Stimulated activated CD4-positive, alpha-beta T cell treated with anti-CD3 and anti-CD28 coated beads, Interleukin-2, amount 100 ng/mL, for 4 hours (primary cell): ENCODE measurements around the gene RUNX2.
"Not testable (repeated sequence)": the region's sequence is repeated elsewhere in the genome, so short reads cannot be mapped to it uniquely, and the experiment has no call there.

Experiments
- DNase-seq: peaks from one replicate; pipeline ENCODE4 v3.0.0-alpha.2; 2020; ENCODE audit warnings: low read depth

RUNX2 gene

GRCh38 chr6:45457141-45457540 is 129.0 kb downstream of the RUNX2 start:
- no peak for DNase-seq

DNA sequence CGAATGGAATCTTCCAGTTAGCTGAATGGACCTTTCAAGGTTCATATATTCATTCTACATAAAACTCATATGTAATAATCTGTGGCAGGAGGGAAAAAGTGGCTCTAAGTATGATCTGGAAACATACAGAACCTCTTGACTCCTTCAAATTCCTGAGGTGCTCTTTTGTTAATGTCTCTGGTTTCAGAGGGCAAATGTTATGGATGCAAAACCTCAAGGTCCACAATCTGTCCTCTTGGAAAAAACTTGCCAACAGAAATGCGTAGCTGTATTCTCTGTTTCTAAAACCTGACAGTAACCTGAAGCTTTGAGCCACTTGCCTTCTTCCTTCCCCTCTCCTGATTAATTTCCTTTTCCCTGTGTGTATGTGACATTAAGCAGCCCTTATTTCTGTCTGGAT is 130.5 kb downstream of the RUNX2 start:
- DNase-seq, result no peak

DNA sequence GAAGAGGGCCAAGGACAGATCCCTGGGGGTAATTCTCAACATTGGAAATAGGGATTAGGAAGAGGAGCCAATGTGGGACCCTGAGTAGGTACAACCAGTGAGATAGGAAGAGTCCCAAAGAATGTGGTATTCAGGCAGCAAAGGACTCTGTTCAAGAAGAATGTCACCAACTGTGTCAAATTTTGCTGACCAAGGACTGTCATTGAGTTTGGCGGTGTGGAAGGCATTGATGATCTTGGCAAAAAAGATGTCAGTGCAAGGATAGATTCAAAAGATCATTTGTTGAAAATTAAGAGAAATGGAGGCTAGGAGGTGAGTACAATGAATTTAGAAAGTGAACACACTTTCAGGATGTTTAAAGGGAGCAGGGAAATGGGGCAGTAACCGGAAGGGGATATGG is 132.0 kb downstream of the RUNX2 start:
- no peak for DNase-seq

GRCh38 chr6:45461486-45461885 is 133.4 kb downstream of the RUNX2 start:
- no peak for DNase-seq

- DNase-seq, result no peak
Observed at GRCh38 chr6:45462190-45463134, 134.3 kb downstream of the RUNX2 start.

DNA sequence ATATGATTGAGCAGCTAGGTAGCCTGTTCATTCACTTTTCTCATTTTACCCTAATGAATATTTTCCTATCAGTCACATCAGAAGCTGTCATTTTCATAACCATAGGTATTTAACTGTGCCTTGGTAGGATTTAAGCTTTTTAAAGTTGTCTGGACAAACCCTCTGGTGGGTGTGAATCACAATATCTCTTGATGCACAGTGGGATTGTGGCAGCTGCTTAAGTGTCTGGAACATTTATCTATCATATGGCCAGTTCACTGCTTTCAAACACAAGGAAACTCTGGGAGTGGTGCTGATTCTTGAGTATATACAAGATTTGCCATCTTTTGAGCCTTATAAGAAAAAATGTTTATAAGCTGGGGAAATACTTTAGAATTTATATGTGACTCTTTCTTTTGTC is 136.6 kb downstream of the RUNX2 start:
- no peak for DNase-seq

- no peak for DNase-seq
Observed at GRCh38 chr6:45466686-45467085, 138.6 kb downstream of the RUNX2 start.

DNA sequence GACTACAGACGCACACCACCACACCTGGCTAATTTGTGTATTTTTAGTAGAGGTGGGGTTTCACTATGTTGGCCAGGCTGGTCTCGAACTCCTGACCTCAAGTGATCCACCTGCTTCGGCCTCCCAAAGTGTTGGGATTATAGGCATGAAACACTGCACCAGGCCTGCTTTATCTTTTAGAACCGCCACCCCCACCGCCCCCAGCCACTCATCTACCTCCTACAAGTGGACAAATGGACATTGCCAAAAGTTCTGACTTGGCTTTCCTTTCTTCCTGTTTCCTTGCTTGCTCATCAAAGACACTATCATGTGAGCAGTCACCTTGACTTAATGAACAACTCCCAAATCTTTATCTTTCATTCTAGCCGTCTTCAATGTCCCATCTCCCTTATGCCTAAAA is 139.3 kb downstream of the RUNX2 start:
- DNase-seq, result not testable (repeated sequence)

- DNase-seq, result no peak
Observed at GRCh38 chr6:45467853-45468252, 139.7 kb downstream of the RUNX2 start.

- DNase-seq, result no peak
Observed at GRCh38 chr6:45469663-45470062, 141.5 kb downstream of the RUNX2 start.

- no peak for DNase-seq
Observed at GRCh38 chr6:45470131-45470738, 142.1 kb downstream of the RUNX2 start.

GRCh38 chr6:45472382-45472781 is 144.3 kb downstream of the RUNX2 start:
- DNase-seq, result no peak

DNA sequence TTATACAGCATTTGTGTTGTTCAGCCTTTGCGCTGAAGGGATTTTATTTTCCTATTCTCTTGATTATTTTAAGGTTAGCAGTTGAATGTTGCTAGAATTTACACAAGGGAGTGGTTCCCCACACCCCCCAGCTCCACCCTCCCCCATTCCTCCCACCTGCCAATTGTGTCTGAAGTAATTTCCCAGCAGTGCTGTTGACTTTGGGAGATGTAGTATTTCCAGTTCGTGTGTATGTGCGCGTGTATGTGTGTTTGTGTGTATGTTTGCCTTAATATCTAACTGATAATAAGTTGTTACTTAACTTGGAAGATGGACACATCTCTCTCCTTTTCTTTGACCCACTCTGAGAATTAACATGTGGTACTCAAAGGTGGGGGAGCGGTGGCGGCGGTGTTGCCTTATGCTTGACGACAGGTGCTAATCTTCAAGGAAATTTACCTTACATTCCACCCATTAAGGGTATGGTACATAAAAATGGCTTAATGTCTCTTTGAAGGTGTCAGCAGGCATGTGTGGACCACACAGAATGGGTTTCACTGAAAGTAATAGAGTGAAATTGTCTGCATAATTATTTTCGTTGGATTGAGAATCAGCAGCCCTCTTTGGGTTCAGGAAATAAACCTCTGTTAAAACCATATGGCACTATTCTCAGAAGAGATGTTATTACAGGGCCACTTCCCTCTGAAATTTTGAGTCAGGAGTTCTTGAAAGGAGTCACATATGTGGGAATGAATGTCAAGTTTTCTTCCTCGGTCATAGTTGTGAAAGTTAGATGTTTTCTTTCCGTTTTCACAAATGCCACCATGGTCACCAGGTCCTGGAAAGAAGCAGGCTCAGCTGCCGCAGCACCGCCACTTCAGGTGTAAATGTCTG is 145.2 kb downstream of the RUNX2 start:
- no peak for DNase-seq

DNA sequence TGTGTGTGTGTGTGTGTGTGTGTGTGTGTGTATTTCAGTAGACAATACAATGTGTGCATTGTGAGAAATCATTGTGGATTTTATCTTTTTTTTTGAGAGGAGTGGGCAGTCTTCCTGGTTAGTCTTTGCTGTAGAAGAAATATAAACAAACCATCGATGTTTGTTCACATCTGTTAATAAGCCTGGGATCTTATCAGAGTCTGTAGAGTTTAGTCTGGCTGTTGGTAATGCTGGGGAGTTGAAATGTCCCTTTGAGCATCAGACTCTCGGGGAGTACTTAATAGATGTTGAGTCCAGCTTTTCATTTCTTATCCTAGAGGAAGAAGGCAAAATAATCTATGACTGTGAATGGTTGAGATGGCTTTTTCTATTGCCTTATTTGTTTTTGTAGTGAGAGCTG is 146.2 kb downstream of the RUNX2 start:
- DNase-seq, result no peak

DNA sequence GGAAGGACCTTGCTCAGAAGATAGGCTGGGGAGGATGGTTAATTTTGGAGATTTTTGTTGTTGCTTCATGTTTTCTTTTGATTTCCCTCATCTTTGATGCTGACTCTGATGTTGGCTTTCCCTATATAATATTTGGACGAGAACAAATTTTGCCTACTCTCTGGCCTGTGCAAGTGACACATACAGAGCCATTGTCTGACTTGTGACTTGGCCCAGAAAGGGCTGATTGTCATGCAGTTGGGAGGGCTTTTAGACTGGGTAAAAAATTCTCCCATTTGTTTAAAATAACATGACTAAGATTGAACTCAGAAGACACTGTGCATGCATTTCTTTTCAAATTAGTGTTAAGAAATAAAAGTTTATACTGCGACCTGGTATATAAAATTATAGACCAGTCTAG is 148.2 kb downstream of the RUNX2 start:
- DNase-seq, result no peak

- DNase-seq, result no peak
Observed at GRCh38 chr6:45477278-45477677, 149.1 kb downstream of the RUNX2 start.

DNA sequence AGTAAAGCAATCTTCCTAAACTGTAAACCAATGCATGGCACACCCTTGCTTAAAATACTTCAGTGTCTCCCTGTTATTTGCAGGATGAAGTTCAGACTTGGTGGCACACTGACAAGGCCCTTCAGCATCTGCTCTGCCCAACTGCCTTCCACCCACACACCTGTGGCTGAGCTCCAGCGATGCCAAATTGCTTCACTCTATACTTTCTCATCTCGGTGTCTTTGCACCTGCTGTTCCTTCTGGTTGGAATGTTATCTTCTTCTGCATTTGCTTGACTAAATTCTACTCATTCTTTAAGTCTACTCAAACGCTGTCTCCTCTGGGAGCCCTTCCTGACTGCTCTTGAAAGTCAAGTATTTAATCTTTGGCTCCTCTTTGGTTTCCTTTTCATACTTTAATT is 149.7 kb downstream of the RUNX2 start:
- DNase-seq, result no peak

DNA sequence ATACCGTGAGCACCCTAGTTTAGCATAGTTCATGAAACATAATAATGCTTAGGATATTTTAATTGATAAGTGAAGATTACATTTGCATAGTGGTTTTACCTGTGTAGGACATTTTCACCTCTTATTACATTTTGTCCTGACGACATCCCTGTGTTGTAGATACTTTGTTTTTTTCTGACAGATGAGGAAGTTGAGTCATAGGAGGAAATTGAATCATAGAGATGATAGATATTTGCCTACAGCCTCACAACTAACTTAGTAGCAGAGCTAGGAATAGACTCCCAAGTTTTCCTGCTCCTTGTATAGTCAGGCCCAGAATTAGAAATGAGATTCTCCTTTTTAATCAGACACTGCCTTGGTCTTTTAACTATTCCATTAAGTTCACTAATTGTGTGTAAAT is 150.1 kb downstream of the RUNX2 start:
- DNase-seq, result no peak

DNA sequence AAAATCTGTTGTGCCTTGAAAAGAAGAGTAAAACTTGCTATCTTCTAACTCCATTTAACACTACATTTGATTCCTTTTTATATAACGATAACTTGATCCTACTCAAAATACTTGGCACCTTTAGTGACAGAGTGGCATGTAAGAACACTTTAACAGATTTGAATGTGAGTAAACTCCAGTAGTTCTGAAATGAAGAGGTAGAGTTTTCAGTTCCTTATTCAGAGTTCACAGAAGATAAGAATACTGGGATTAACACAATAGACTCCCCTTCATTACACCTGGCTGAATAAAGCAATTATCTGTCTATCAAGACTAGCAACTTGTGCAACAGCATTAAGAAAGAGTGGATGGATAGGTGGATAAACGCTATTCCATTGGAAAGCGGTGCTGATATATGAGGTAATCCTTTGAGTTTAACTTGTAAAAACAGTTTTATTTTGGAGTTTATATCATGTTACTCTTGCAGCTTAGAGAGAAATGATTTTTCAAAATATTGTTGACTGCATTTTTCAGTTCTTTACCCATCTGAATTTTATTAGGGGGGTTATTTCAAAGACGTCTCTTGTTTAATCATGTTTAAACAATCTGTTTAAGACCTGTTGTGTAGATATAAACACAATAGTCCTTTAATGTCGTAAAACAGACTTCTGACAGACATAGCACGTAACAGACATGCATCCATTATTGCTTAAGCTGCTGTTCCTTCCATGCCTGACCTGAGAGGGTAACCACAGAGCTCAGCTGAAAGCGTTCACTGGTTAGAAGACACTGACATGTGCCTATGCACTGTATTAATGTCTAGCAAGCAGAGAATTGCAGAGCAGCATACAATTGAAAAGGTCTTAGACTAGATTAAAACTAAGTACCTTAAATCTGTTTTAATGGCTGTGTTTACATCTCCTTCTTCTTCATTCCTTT is 152.0 kb downstream of the RUNX2 start:
- no peak for DNase-seq

DNA sequence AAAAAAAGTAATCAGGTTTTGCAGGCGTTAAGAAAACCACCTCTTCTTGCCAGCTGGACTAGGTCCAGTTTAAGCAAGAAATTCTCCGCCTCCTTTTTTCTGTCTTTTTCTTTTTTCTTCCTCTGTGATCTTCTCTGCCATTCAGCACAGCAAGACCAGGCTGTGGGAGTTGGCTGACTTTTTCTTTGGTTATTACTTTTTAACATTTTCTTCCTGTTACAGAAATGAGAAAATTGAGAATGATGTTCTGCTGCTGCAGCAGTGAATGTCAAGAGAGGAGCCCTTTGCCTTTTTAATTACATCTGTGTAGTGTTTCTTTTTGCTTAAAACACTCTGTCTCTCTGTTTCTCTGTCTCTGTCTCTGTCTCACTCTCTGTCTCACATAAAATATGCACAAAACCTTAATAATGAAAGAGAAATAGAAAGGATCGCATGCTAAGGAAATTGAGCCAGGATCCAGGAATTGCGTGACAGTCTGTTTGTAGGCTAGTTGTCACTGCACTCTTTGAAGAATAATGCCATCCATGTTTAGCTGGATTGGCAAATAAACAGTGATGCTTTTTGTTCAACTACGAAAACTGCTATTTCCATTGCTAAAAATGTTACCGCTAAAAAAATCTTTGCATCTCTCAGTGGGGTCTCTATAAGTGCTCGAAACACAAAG is 152.8 kb downstream of the RUNX2 start:
- DNase-seq, result no peak

DNA sequence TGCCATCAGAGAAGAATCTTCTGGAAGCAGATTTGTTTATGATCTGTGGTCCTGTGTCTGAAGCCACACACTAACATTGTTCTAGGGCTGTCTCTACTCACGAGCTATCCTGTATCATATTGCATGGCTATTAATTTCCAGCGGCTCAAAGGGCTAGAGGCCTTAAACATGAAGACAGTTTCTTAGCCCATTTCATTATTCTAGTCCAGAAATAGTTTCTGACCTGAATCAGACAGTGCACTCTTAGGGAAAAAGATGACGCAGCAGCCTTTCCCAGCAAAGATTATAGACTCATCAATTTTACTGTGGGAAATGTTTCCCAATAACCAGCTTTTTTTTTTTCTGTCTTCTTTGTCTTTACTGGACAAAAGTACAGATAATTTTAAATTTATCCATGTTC is 154.9 kb downstream of the RUNX2 start:
- no peak for DNase-seq
